HG03571 (cell line): ENCODE results near the gene INO80.
"Not testable (repeated sequence)": the region's sequence is repeated elsewhere in the genome, so short reads cannot be mapped to it uniquely, and the experiment has no call there.

Experiments
- ATAC-seq: cut with Tn5 transposase; IDR thresholded peaks from one replicate; pipeline ENCODE4 v1.9.1; 2021; ENCODE audit not compliant: unreplicated experiment

INO80 gene

GRCh38 chr15:40968290-40969085, 147.6 kb downstream of the INO80 start:
- no peak for ATAC-seq

GRCh38 chr15:40964634-40965033, 151.4 kb downstream of the INO80 start:
- no peak for ATAC-seq

GRCh38 chr15:40964006-40964405, 152.1 kb downstream of the INO80 start:
- ATAC-seq = no peak

DNA sequence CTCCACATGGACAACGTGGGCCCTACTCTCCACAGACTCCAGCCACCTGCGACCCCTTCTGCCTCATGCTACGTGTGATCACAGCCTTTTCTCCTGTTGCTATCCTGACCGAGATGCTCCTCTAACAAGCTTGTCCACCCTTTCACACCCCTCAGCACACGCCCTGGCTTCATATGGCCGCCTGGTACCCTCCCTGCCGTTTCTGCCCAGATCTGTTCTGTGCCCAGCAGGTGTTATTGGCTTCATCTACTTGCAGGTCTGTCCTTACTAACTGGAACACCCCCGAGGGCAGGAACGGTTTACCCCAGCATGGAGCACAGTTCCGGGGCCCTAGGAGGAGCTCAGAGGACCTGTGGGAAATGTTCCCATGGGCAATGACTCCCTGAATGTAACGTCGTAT, 152.9 kb downstream of the INO80 start:
- ATAC-seq = no peak

DNA sequence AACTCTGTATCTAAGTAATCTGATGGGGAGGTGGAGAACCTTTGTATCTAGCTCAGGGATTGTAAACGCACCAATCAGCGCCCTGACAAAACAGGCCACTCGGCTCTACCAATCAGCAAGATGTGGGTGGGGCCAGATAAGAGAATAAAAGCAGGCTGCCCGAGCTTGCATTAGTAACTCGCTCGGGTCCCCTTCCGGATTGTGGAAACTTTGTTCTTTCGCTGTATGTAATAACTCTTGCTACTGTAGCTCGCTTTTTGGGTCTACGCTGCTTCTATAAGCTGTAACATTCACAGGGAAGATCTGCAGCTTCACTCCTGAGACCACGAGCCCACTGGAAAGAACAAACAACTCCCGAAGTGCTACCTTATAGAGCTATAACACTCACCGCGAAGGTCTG, 153.8 kb downstream of the INO80 start:
- ATAC-seq = not testable (repeated sequence)

DNA sequence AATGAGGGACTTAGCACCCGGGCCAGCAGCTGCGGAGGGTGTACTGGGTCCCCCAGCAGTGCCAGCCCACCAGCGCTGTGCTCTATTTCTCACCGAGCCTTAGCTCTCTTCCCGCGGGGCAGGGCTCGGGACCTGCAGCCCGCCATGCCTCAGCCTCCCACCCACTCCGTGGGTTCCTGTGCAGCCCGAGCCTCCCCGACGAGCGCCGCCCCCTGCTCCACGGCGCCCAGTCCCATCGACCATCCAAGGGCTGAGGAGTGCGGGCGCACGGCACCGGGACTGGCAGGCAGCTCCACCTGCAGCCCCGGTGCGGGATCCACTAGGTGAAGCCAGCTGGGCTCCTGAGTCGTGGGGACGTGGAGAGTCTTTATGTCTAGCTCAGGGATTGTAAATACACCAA, 154.3 kb downstream of the INO80 start:
- ATAC-seq = not testable (repeated sequence)

DNA sequence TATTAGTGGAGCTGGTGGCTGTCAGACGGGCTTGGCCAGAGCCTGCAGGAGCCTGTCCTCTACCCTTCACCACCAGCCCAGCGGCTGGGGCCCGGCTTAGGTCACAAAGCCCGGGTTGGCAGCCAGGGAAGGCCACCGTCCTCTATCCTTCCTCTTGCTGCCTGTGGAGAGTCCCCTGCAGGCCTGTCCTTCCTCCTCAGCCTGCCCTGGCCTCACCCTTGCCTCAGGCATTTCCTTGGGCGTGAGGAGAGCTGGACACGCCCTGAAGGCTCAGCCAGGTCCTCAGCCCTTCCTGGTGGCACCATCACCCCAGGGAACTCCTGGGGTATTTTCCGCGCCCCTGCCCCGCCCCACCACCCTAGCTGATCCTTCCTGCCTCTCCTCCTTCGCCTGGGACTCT, 155.2 kb downstream of the INO80 start:
- no peak for ATAC-seq

- ATAC-seq = no peak
Observed at GRCh38 chr15:40960151-40960885, 155.8 kb downstream of the INO80 start.

GRCh38 chr15:40959331-40960141, 156.5 kb downstream of the INO80 start:
- no peak for ATAC-seq

- no peak for ATAC-seq
Observed at GRCh38 chr15:40958723-40959122, 157.4 kb downstream of the INO80 start.

DNA sequence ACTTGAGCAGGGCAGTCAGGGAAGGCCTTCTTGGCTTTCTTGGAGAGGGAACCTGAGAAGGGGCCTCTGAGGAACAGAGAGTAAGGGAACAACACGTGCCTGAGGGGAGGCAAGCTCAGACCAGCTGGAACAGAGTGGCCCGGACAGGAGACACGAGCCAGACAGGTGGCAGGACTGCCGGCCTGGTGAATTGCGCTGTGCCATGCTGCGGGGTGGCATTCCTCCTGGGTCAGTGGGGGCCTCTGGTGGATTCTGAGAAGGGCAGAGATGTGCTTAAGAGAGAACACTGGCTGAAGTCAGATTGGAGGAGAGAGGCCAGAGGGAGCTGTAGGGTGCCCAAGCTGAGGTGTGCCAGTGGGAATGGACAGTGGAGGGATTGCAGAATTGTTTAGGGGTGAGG, 157.9 kb downstream of the INO80 start:
- no peak for ATAC-seq

- no peak for ATAC-seq
Observed at GRCh38 chr15:40957581-40958051, 158.5 kb downstream of the INO80 start.

DNA sequence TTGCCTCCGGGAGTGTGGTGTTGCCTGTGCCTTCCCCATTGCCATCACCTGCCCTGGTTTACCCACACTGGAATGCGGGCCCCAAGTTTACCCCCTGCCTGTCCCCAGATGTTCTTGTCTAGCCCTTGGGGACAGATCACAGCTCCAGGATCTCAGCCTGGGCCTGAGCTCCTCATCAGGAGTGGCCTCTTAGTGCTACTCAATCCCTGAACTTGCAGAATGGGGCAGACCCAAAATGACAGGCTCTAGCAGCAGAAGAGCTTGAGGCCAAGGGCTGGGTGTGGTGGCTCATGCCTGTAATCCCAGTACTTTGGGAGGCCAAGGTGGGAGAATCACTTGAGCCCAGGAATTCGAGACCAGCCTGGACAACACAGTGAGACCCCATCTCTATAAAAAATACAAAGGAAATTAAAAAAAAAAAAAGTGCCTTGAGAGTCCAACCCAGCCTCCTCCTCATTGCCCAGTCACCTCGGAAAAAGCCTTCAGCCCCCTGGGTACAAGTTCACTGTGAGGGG, 159.0 kb downstream of the INO80 start:
- ATAC-seq = no peak

- ATAC-seq = no peak
Observed at GRCh38 chr15:40956541-40956982, 159.5 kb downstream of the INO80 start.

- no peak for ATAC-seq
Observed at GRCh38 chr15:40955930-40956540, 160.0 kb downstream of the INO80 start.

GRCh38 chr15:40955141-40955903, 160.8 kb downstream of the INO80 start:
- no peak for ATAC-seq

DNA sequence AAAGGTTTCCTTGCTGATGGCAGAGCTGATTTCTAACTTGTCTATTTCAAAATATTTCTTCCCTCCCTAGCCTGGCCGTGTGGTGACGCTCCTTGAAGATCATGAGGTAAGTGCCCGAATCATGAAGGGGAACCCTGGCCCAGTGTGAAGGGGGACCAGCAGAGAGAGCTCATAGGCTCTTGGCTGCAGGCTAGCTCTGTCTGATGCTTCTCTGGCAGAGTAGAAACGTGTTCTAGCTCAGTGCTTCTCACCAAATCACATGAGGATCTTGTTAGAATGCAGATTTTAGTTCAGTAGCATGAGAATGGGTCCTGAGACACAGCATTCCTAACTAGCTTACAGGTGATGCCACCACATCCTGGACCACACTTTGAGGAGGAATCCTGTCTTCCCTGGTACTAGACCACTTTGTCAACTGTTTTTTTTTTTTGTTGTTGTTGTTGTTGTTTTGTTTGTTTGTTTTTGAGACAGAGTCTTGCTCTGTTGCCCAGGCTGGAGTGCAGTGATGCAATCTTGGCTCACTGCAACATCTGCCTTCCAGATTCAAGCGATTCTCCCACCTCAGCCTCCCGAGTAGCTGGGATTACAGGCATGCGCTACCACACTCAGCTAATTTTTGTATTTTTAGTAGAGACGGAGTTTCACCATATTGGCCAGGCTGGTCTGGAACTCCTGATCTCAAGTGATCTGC, 161.8 kb downstream of the INO80 start:
- not testable (repeated sequence) for ATAC-seq

GRCh38 chr15:40953713-40954074, 162.4 kb downstream of the INO80 start:
- peak; percentile 2 for ATAC-seq

DNA sequence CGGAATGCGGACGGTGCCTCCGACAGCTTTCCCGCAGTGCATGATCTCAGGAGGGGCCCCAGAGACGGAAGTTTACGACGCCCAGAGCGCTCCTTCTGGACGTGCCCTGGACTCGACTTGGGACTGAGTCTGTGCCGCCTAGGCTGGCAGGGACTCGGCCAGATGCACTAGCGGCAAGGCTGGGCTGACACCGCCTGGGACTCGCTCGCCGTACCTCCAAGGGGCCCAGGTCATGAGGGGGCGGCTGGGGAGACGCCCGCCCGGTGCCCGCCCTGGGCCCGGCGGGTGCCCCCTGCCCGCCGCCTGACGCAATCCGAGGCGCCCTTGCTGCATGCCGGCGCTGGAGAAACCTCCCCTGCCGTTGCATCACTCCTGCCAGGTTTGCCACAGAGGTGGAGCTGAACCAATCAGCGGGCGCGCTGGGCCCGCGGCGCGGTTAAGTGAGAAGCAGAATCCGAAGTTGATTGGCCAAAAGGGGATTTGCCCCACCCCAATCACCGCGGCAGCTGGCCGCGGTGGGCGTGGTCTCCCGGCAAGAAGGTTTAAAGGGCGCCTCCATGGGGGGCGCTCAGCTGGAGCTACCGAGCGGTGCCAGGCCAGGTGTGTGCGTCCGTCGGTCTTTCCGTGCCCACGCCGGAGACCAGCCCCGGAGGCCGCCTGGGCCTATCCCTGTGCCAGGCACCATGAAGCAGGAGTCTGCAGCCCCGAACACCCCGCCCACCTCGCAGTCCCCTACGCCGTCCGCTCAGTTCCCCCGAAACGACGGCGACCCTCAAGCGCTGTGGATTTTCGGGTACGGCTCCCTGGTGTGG, 163.0 kb downstream of the INO80 start, which contains the start of gene CHAC1:
Gene CHAC1, plus strand, starts transcription at position 571 of the 812 bp plus-strand sequence. Its CDS starts 113 bp downstream, at position 684.
- ATAC-seq = peak; percentile 86
